ENCODE measurements around the gene SLC15A3. TPM values are rescaled to one million over a fixed set of nuclear protein-coding genes. Genes with fewer than 3 reads are reported as not detected.

The SLC15A3 gene
- total RNA-seq, 1 donor from 2014 or later = 11.6 TPM

- H3K27me3 Mint-ChIP-seq (ENCODE audit: unreplicated experiment) = no peaks in the 10 kb centered on the region
- H3K27ac Mint-ChIP-seq (ENCODE audit: unreplicated experiment) = peak overlapping the region; percentile 35
- peaks cover 15% of the 10 kb centered on the region for H3K36me3 Mint-ChIP-seq (ENCODE audit: unreplicated experiment)
- no peak for TF ChIP-seq CTCF (IDR thresholded peaks at IDR 0.05)
- peak overlapping the region; percentile 19 for H3K4me3 Mint-ChIP-seq (ENCODE audit: unreplicated experiment)
- no peak for DNase-seq (ENCODE audit: extremely low spot score, unreplicated experiment)
- H3K9me3 Mint-ChIP-seq (ENCODE audit: unreplicated experiment) = no peaks in the 10 kb centered on the region
- H3K4me1 Mint-ChIP-seq (ENCODE audit: unreplicated experiment) = peaks cover 41% of the 10 kb centered on the region
Observed at GRCh38 chr11:60917267-60917666, 34.7 kb downstream of the SLC15A3 start.

DNA sequence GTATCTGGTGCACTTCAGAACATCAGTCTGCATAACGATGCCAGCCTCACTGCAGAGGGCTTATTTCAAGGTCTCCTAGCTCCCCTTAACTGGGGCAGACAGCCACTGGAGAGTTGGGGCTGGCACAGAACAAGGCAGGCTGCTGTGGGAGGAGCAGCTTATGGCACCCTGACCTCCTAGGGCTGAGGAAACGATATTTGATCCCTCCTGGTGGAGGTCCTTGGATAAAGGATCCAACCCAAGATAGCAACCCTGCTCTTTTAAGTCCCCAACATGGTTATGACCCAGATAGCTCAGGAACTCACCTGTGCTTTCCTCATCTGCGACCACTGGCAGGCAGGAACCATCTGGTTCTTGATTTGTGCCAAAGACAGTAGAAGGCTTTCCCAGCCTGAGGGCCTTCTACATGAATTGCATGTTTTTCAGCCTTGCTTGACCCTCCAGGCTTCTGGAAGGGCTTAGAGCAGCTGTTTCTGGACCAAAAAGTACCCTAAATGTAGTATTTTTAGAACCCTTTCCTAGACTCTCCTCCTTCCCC is 35.2 kb downstream of the SLC15A3 start:
- H3K4me1 Mint-ChIP-seq (ENCODE audit: unreplicated experiment) = peaks cover 46% of the 10 kb centered on the region
- no peaks in the 10 kb centered on the region for H3K27me3 Mint-ChIP-seq (ENCODE audit: unreplicated experiment)
- H3K4me3 Mint-ChIP-seq (ENCODE audit: unreplicated experiment) = peak overlapping the region; percentile 19
- peak overlapping the region; percentile 35 for H3K27ac Mint-ChIP-seq (ENCODE audit: unreplicated experiment)
- DNase-seq (ENCODE audit: extremely low spot score, unreplicated experiment) = no peak
- no peaks in the 10 kb centered on the region for H3K9me3 Mint-ChIP-seq (ENCODE audit: unreplicated experiment)
- H3K36me3 Mint-ChIP-seq (ENCODE audit: unreplicated experiment) = peaks cover 13% of the 10 kb centered on the region
- no peak for TF ChIP-seq CTCF (IDR thresholded peaks at IDR 0.05)

GRCh38 chr11:60915248-60915914 is 36.6 kb downstream of the SLC15A3 start:
- DNase-seq (ENCODE audit: extremely low spot score, unreplicated experiment) = no peak
- no peaks in the 10 kb centered on the region for H3K9me3 Mint-ChIP-seq (ENCODE audit: unreplicated experiment)
- peak overlapping the region; percentile 95 for H3K27ac Mint-ChIP-seq (ENCODE audit: unreplicated experiment)
- TF ChIP-seq CTCF (IDR thresholded peaks at IDR 0.05) = peak; percentile 53
- H3K36me3 Mint-ChIP-seq (ENCODE audit: unreplicated experiment) = peaks cover 5% of the 10 kb centered on the region
- peaks cover 47% of the 10 kb centered on the region for H3K4me1 Mint-ChIP-seq (ENCODE audit: unreplicated experiment)
- H3K4me3 Mint-ChIP-seq (ENCODE audit: unreplicated experiment) = peak overlapping the region; percentile 100
- H3K27me3 Mint-ChIP-seq (ENCODE audit: unreplicated experiment) = no peaks in the 10 kb centered on the region

DNA sequence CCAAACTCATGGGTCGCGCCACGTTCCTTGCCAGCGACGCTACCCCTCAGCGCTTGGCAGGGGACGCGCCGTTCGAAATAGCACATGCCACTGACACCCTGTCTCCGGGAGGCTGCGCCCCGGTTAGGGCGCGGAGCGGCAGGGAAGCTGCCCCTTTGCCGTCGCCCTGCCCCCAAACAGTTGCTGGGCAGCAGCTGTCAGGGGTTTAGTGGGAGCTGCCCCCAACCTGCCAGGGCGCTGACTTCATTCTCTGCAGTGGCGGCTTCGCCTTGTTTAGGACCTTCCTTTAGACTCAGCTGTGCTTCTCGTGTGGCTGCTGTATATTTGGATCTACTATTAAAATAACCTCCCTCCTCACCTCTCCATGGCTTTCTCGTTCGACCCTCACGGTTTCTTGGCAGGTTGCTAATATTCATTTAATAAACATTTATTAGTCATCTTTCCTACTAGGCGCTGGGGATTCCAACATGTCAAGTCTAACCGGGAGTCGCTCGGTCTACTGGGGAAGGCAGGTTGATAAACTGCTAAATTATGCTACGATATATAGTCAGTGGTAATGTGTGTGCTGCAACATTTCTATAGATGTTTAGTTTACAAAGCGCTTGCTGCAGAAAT is 37.2 kb downstream of the SLC15A3 start:
- Mint-ChIP-seq H3K36me3 (ENCODE audit: unreplicated experiment) (peaks cover 4% of the 10 kb centered on the region), H3K9me3 (ENCODE audit: unreplicated experiment) (no peaks in the 10 kb centered on the region), H3K27ac (ENCODE audit: unreplicated experiment) (peak overlapping the region; percentile 95), H3K27me3 (ENCODE audit: unreplicated experiment) (peaks cover under 1% of the 10 kb centered on the region), H3K4me1 (ENCODE audit: unreplicated experiment) (peaks cover 47% of the 10 kb centered on the region), H3K4me3 (ENCODE audit: unreplicated experiment) (peak overlapping the region; percentile 100)
- no peak for TF ChIP-seq CTCF (IDR thresholded peaks at IDR 0.05)
- no peak for DNase-seq (ENCODE audit: extremely low spot score, unreplicated experiment)
